ENCODE measurements around the gene LRRC7.

LRRC7 gene

GRCh38 chr1:70091811-70092210, 524.1 kb downstream of the LRRC7 start:
- no peak for TF ChIP-seq CTCF (conservative IDR thresholded peaks at IDR 0.05; ENCODE audit: low read depth, low read length)
- H3K4me3 ChIP-seq (ENCODE audit: low read depth, low read length): no peak overlapping the region
- DNase-seq (ENCODE audit: low read depth): no peak

GRCh38 chr1:70092526-70092925, 524.8 kb downstream of the LRRC7 start:
- no peak for TF ChIP-seq CTCF (conservative IDR thresholded peaks at IDR 0.05; ENCODE audit: low read depth, low read length)
- no peak overlapping the region for H3K4me3 ChIP-seq (ENCODE audit: low read depth, low read length)
- no peak for DNase-seq (ENCODE audit: low read depth)

GRCh38 chr1:70093250-70093975, 525.7 kb downstream of the LRRC7 start:
- TF ChIP-seq CTCF (conservative IDR thresholded peaks at IDR 0.05; ENCODE audit: low read depth, low read length): no peak
- no peak overlapping the region for H3K4me3 ChIP-seq (ENCODE audit: low read depth, low read length)
- DNase-seq (ENCODE audit: low read depth): no peak

GRCh38 chr1:70101231-70101630, 533.5 kb downstream of the LRRC7 start:
- no peak for DNase-seq (ENCODE audit: low read depth)
- H3K4me3 ChIP-seq (ENCODE audit: low read depth, low read length): no peak overlapping the region
- TF ChIP-seq CTCF (conservative IDR thresholded peaks at IDR 0.05; ENCODE audit: low read depth, low read length): no peak

- no peak overlapping the region for H3K4me3 ChIP-seq (ENCODE audit: low read depth, low read length)
- no peak for TF ChIP-seq CTCF (conservative IDR thresholded peaks at IDR 0.05; ENCODE audit: low read depth, low read length)
- DNase-seq (ENCODE audit: low read depth): no peak
These were observed 534.1 kb downstream of the LRRC7 start for GRCh38 chr1:70101774-70102173.

GRCh38 chr1:70103770-70104169, 536.0 kb downstream of the LRRC7 start:
- H3K4me3 ChIP-seq (ENCODE audit: low read depth, low read length): no peak overlapping the region
- TF ChIP-seq CTCF (conservative IDR thresholded peaks at IDR 0.05; ENCODE audit: low read depth, low read length): no peak
- no peak for DNase-seq (ENCODE audit: low read depth)

- no peak for TF ChIP-seq CTCF (conservative IDR thresholded peaks at IDR 0.05; ENCODE audit: low read depth, low read length)
- DNase-seq (ENCODE audit: low read depth): no peak
- H3K4me3 ChIP-seq (ENCODE audit: low read depth, low read length): no peak overlapping the region
These were observed 541.5 kb downstream of the LRRC7 start for GRCh38 chr1:70109241-70109640.

Measured in choroid plexus epithelial cell (primary cell).